Loucy (cell line): ENCODE data around the gene C1QBP.
"Not testable (repeated sequence)": the region's sequence is repeated elsewhere in the genome, so short reads cannot be mapped to it uniquely, and the experiment has no call there.

ENCODE experiments used
- H2AFZ ChIP-seq: fragments of 200-600 bp; sonication (generic); 2 replicates; pipeline ENCODE4 v1.6.0; 2016; ENCODE audit warnings: antibody characterized with exemption, mild to moderate bottlenecking, low read length, moderate library complexity
- H3F3A ChIP-seq: fragments of 200-600 bp; 2 replicates; pipeline ENCODE4 v1.6.0; 2016; ENCODE audit warnings: antibody characterized with exemption, low read depth, mild to moderate bottlenecking
- H3K27me3 ChIP-seq: fragments of 200-600 bp; sonication (generic); 2 replicates; pipeline ENCODE4 v1.6.1; 2014; ENCODE audit warnings: low read length, mild to moderate bottlenecking; ENCODE audit not compliant: insufficient read depth, poor library complexity, severe bottlenecking
- H3K36me3 ChIP-seq: fragments of 200-600 bp; sonication (generic); 2 replicates; pipeline ENCODE4 v1.6.1; 2016; ENCODE audit warnings: low read length; ENCODE audit not compliant: insufficient read depth
- H3K4me1 ChIP-seq: fragments of 200-600 bp; sonication (generic); 2 replicates; pipeline ENCODE4 v1.5.1; 2014; ENCODE audit warnings: low read length, mild to moderate bottlenecking; ENCODE audit not compliant: insufficient read depth, poor library complexity, severe bottlenecking
- H3K4me2 ChIP-seq: fragments of 200-600 bp; sonication (generic); 2 replicates; pipeline ENCODE4 v1.6.0; 2014; ENCODE audit warnings: antibody characterized with exemption, low read length, low read depth, mild to moderate bottlenecking; ENCODE audit not compliant: poor library complexity, severe bottlenecking
- H3K4me3 ChIP-seq: fragments of 200-600 bp; sonication (generic); 2 replicates; pipeline ENCODE4 v1.5.1; 2014; ENCODE audit warnings: low read length, mild to moderate bottlenecking, mixed read lengths; ENCODE audit not compliant: poor library complexity, severe bottlenecking
- H3K79me2 ChIP-seq: fragments of 200-600 bp; sonication (generic); 2 replicates; pipeline ENCODE4 v1.6.1; 2014; ENCODE audit warnings: low read length; ENCODE audit not compliant: insufficient read depth
- H3K9ac ChIP-seq: fragments of 200-600 bp; sonication (generic); 2 replicates; pipeline ENCODE4 v1.6.0; 2014; ENCODE audit warnings: mild to moderate bottlenecking, low read depth, low read length, moderate library complexity; ENCODE audit not compliant: poor library complexity, severe bottlenecking
- H3K9me2 ChIP-seq: fragments of 200-600 bp; sonication (generic); replicated peaks from 2 replicates; pipeline ENCODE4 v1.6.1; 2016; ENCODE audit warnings: low read depth, low read length, mixed read lengths
- H3K9me3 ChIP-seq: fragments of 200-600 bp; sonication (generic); 2 replicates; pipeline ENCODE4 v1.6.1; 2014; ENCODE audit warnings: mild to moderate bottlenecking, antibody characterized with exemption, low read length, low read depth; ENCODE audit not compliant: insufficient read depth
- H4K20me1 ChIP-seq: fragments of 200-600 bp; sonication (generic); 2 replicates; pipeline ENCODE4 v1.6.0; 2014; ENCODE audit warnings: antibody characterized with exemption, low read length, mild to moderate bottlenecking; ENCODE audit not compliant: insufficient read depth, poor library complexity, severe bottlenecking
- EZH2phosphoT487 ChIP-seq: fragments of 200-600 bp; IDR thresholded peaks from 2 replicates; pipeline ENCODE4 v1.6.1; 2018; ENCODE audit warnings: antibody characterized with exemption, mild to moderate bottlenecking, moderate library complexity, borderline replicate concordance
- TF ChIP-seq, protein P1 (sequence below): fragments of 200-600 bp; sonication (generic); conservative IDR thresholded peaks from 2 replicates; pipeline ENCODE4 v1.5.1; 2014; ENCODE audit warnings: mild to moderate bottlenecking, antibody characterized with exemption, low read length

The C1QBP gene

DNA sequence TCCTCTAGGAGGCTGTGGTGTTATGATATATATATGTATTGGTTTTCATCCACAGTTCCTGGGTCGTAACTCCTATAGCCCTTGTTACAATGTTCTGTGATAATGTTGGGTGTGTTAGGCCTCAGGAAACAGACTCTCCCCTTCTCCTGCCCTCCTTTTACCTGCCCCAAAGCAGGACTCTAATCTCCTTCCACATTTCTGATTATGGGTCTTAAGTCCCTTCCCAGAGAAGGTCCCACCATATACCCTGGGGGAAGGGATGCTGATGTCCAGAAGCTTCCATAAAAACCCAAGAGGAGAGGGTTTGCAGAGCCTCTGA lies 450 bp upstream of the C1QBP start:
- no peaks in the 10 kb centered on the region for H3K27me3 ChIP-seq
- no peaks in the 10 kb centered on the region for H3K9me2 ChIP-seq
- H3F3A ChIP-seq = no peaks in the 10 kb centered on the region
- peaks cover 42% of the 10 kb centered on the region for H3K79me2 ChIP-seq
- peak overlapping the region; percentile 66 for H3K4me2 ChIP-seq
- H3K36me3 ChIP-seq = peaks cover 39% of the 10 kb centered on the region; the same call in 1 of the 2 replicates
- H3K4me1 ChIP-seq = peaks cover 32% of the 10 kb centered on the region
- H2AFZ ChIP-seq = peak overlapping the region; percentile 72
- TF ChIP-seq EZH2phosphoT487 = no peak
- TF ChIP-seq, protein P1, sequence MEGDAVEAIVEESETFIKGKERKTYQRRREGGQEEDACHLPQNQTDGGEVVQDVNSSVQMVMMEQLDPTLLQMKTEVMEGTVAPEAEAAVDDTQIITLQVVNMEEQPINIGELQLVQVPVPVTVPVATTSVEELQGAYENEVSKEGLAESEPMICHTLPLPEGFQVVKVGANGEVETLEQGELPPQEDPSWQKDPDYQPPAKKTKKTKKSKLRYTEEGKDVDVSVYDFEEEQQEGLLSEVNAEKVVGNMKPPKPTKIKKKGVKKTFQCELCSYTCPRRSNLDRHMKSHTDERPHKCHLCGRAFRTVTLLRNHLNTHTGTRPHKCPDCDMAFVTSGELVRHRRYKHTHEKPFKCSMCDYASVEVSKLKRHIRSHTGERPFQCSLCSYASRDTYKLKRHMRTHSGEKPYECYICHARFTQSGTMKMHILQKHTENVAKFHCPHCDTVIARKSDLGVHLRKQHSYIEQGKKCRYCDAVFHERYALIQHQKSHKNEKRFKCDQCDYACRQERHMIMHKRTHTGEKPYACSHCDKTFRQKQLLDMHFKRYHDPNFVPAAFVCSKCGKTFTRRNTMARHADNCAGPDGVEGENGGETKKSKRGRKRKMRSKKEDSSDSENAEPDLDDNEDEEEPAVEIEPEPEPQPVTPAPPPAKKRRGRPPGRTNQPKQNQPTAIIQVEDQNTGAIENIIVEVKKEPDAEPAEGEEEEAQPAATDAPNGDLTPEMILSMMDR = 0 out of 2 replicates have a peak, but pooled peaks have one; percentile 19
- peaks cover 37% of the 10 kb centered on the region for H4K20me1 ChIP-seq
- H3K4me3 ChIP-seq = peak overlapping the region; percentile 47
- no peaks in the 10 kb centered on the region for H3K9me3 ChIP-seq
- peak overlapping the region; percentile 94 for H3K9ac ChIP-seq

- Histone ChIP-seq H3K4me2 (peak overlapping the region; percentile 97), H2AFZ (no peak overlapping the region), H3K4me1 (peaks cover 32% of the 10 kb centered on the region), H3K9me3 (no peaks in the 10 kb centered on the region), H3K27me3 (no peaks in the 10 kb centered on the region), H3K9me2 (no peaks in the 10 kb centered on the region), H3K4me3 (peak overlapping the region; percentile 90), H3K9ac (peak overlapping the region; percentile 94), H3F3A (no peaks in the 10 kb centered on the region), H3K79me2 (peaks cover 46% of the 10 kb centered on the region), H4K20me1 (peaks cover 41% of the 10 kb centered on the region), H3K36me3 (peaks cover 40% of the 10 kb centered on the region; the same call in 1 of the 2 replicates)
- no peak for TF ChIP-seq EZH2phosphoT487
- TF ChIP-seq, protein P1 = no peak
Observed at GRCh38 chr17:5437721-5438317, 1.1 kb downstream of the C1QBP start.

DNA sequence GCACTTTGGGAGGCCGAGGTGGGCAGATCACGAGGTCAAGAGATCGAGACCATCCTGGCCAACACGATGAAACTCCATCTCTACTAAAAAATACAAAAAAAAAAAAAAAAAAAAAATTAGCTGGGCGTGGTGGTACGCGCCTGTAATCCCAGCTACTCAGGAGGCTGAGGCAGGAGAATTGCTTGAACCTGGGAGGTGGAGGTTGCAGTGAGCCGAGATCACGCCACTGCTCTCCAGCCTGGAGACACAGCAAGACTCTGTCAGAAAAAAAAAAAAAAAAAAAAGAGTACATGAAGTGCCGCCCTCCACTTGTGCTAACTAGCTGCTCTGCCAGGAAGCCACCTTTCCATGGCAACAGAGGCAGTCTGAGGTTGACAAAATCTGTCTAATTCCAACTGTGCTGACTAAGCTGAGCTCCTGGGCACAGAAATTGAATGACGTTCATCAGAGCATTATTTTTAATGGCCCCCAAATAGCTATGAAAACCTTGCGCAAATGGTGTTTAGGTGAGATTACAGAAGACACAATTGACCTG lies 3.1 kb downstream of the C1QBP start:
- H3F3A ChIP-seq, H3K9ac ChIP-seq, H2AFZ ChIP-seq, H3K27me3 ChIP-seq, H3K9me2 ChIP-seq, H3K9me3 ChIP-seq: not testable (repeated sequence)
- peaks cover 41% of the 10 kb centered on the region for H4K20me1 ChIP-seq
- peaks cover 32% of the 10 kb centered on the region for H3K4me1 ChIP-seq
- H3K79me2 ChIP-seq = peaks cover 53% of the 10 kb centered on the region
- peak overlapping the region; percentile 90 for H3K4me3 ChIP-seq
- peaks cover 44% of the 10 kb centered on the region; the same call in 1 of the 2 replicates for H3K36me3 ChIP-seq
- H3K4me2 ChIP-seq = peak overlapping the region; percentile 97

- no peaks in the 10 kb centered on the region for H3K27me3 ChIP-seq
- H3K4me1 ChIP-seq = peaks cover 32% of the 10 kb centered on the region
- peak overlapping the region; percentile 97 for H3K4me2 ChIP-seq
- peaks cover 50% of the 10 kb centered on the region; the same call in 1 of the 2 replicates for H3K36me3 ChIP-seq
- H3K9me3 ChIP-seq = no peaks in the 10 kb centered on the region
- H3F3A ChIP-seq = 0 out of 2 replicates have a peak, but pooled peaks cover 3% of the 10 kb centered on the region
- peaks cover 41% of the 10 kb centered on the region for H4K20me1 ChIP-seq
- no peak overlapping the region for H2AFZ ChIP-seq
- H3K79me2 ChIP-seq = peaks cover 53% of the 10 kb centered on the region
- H3K9me2 ChIP-seq = no peaks in the 10 kb centered on the region
- no peak for TF ChIP-seq EZH2phosphoT487
- TF ChIP-seq, protein P1 = no peak
- H3K4me3 ChIP-seq = peak overlapping the region; percentile 39
- H3K9ac ChIP-seq = peak overlapping the region; percentile 29
Observed at GRCh38 chr17:5434984-5435383, 4.0 kb downstream of the C1QBP start.
